Erythroblast (primary cell): ENCODE results near the gene SSR4.

Source experiments
- GATA1 ChIP-seq: IDR thresholded peaks from 2 replicates; pipeline ENCODE4 v1.6.1; 2011; ENCODE audit warnings: low read depth, mild to moderate bottlenecking, control low read depth, low read length, moderate library complexity
- POLR2A ChIP-seq: IDR thresholded peaks from 2 replicates; pipeline ENCODE4 v1.6.1; 2011; ENCODE audit warnings: mild to moderate bottlenecking, low read length

- no peak for TF ChIP-seq POLR2A
- no peak for TF ChIP-seq GATA1
Measured at GRCh38 chrX:153801669-153802068, 7.2 kb downstream of the SSR4 start.
